Testis (tissue), 2 donors: ENCODE results near the gene LRP1B.

Experiments
- CTCF ChIP-seq, 3 experiments: fragments of 450-650 bp in 2 of 3; fragments of 200-600 bp in 1 of 3; sonication (generic) in 1 of 3; IDR thresholded peaks; one replicate each; pipeline ENCODE4 v1.5.1; 2016 to 2019; ENCODE audit warnings: antibody characterized with exemption in 3 of 3, mild to moderate bottlenecking in 2 of 3, moderate library complexity in 1 of 3
- POLR2A ChIP-seq: fragments of 450-650 bp; IDR thresholded peaks from one replicate; pipeline ENCODE4 v1.6.1; 2017; ENCODE audit warnings: antibody characterized with exemption, mild to moderate bottlenecking, moderate library complexity

DNA sequence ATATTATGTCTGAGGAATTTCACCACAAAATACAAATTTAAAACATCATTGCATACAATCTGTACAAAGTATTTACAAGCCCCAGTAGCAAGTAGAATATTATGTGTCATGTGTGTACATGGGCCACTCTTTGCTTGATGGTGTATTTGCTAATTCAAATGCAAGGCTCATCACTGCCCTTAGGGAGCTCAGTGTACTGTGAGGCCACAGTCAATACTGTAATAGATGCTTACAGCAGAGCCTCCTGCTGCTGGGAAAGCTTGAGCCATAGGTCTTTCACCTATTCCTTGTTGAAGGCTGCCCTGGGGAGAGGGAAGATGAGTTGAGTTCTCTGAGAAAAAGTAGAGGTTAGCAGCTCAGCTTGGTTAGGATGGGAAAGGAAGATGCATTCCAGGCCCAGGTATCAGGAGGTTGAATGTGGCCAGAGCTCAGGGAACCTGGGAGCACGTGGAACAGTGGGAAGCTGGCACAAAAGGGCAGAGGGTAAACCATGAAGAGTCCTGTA, 189.6 kb downstream of the LRP1B start:
- TF ChIP-seq CTCF (IDR thresholded peaks at IDR 0.05), result no peak
- no peak for TF ChIP-seq POLR2A
